Activated CD4-positive, alpha-beta T cell treated with anti-CD3 and anti-CD28 coated beads, Interleukin-2, amount 50 U/mL, for 1 hour (primary cell): Measurements from ENCODE around the gene SPAG16.
"Not testable (repeated sequence)": the region's sequence is repeated elsewhere in the genome, so short reads cannot be mapped to it uniquely, and the experiment has no call there.

Source experiments
- DNase-seq: peaks from one replicate; pipeline ENCODE4 v3.0.0-alpha.2; 2020

Gene SPAG16

DNA sequence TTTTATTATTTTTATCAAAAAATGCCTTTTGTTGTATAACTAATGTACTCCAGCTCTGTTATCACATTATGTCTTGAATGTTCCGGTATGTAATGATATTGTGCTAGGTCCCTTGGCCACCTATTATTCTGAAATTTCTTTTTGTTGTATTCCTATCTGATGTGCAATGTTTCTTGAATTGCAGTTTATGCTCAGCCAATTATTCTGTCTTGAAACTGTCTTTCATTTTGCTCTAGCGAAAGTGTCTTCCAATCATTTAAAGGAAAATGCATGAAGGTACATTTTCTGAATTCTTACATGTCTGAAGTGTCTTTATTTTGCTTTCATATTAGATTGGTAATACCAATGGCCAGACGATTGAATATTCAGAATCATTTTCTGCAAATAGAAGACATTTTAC, 277.5 kb downstream of the SPAG16 start:
- no peak for DNase-seq

GRCh38 chr2:213562539-213563180, 278.4 kb downstream of the SPAG16 start:
- no peak for DNase-seq

- no peak for DNase-seq
These were observed 282.6 kb downstream of the SPAG16 start for GRCh38 chr2:213566846-213567245.

DNA sequence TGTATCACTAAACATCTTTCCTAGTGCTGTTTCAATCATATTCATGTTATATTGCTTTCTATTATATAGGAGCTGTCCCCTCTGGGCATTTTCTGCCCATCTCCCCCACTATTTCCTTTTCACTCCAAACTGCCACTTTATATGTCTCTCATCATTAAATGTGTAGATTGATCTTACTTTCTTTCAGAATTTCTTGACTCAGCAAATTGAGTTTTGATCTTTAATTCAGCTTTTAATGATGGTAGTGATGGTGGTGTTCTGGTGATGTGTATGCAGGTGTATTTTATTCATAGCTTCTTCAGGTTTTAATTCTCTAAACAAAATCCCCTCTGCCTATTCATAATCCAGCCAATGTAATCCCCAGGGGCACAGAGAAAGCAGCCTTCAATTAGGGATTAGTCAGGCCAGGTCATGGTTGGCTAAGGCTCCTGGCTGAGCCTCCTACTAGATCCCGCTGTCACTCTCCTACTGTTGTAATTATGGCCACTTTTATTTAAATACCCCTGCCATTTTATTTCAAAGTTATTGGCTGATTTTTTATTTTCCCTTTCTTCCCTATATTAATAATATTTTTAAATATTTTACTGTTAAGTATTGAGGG, 325.4 kb downstream of the SPAG16 start:
- no peak for DNase-seq

DNA sequence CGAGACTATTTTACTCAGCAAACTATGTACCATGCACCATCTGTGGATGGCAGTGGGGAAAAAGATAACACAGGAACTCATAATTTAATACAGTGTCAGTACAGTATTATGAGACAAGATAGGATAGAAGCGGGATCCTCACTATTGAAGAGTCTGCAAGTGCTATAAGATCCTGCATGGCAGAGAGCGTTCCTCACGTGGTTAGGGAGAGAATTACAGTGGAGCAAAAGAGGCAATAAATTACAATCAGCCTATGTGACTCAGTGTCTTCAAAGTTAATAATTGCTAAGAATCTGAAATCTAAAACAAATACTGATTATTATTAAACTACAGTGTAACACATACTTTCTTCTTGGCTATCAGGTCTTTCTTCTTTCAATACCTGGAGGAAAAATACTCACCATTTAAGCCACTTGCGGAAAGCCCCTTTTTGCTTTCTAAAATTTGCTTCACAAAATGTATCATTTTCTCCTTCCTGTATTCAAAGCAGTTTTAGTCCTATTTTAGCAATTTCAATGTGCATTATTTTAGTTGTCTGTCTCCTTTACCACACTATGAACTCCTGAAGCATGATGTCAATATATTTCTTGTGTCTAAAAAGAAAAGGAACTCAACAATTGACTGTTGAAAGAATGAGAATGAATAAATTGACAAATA, 342.9 kb downstream of the SPAG16 start:
- no peak for DNase-seq

DNA sequence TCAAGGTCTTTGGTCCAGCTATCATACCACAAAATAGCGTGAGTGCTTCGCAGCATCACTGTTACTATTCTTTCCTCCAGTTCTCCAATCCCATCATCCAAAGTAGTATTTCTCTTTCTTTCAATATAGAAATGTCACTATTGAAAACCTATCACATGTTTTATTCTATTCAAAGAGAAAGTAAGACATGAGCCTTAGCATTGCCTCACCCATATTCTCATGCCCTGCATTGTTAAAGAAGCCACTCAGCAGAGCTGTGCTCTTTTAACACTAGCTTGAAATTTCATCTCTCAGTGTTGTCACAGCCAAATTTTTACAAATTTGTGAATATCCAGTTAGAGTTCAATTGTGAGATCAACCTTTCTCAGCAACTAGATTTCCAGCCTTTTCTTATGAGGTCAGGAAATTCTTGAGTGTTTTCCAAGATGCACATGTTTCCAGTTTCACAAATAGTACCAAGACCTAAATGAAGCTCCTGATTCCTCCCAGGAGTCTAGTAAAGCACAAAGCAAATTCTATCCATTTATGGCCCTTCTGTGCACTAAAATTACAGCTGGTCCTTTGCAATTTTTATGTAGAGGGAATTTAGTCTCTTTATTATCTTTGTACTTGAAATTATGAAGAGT, 343.7 kb downstream of the SPAG16 start:
- no peak for DNase-seq

DNA sequence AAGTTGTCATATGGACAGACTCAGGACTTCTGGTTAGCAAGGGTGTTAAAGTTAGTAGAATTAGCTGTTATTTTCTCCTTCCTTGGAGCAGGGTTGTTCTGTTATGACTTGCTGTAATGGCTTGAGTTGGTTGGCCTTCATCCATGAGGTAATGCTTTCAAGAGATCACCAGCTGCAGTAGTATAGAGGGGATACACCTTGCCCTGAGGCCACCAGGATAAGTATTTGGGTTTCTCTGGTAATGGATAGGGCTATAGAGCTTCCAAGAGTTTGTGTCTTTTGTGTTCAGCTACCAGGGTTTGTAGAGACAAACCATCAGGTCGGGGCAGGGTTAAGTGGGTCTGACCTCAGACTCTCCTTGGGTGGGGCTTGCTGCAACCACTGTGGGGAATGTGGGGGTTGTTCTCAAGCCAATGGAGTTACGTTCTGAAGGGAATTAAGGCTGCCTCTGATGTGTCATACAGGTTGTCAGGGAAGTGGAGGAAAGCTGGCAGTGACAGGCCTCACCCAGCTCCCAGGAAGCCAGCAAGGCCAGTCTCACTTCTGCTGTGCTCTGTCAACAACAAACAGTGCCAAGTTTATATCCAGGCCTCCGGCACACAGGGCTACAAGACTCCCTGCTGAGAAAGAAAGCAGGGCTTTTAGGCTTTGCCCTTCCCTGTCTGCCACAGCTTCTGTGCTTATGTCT, 356.6 kb downstream of the SPAG16 start:
- no peak for DNase-seq

- DNase-seq, result no peak
These were observed 360.7 kb downstream of the SPAG16 start for GRCh38 chr2:213644926-213645325.

GRCh38 chr2:213649176-213649575, 364.9 kb downstream of the SPAG16 start:
- no peak for DNase-seq

GRCh38 chr2:213664817-213665216, 380.6 kb downstream of the SPAG16 start:
- no peak for DNase-seq

DNA sequence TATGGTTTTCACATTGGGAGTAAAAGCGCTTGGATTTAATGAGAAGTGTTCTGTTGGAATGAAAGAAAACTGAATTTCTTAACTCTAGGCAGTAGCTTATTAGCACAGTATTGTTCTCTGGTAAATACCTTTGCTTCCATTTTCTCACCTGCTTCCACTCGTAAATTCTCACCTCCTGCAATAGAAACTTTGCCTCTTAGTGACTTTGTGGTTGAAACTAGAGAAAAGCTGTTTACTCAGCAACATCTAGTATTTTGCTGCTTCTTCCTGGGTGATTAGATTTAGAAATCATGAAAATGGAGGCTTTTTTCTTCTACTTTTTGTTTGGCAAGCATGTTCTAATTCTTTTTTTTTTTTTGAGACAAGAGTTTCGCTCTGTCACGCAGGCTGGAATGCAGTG, 385.4 kb downstream of the SPAG16 start:
- DNase-seq, result no peak

GRCh38 chr2:213678437-213679218, 394.4 kb downstream of the SPAG16 start:
- no peak for DNase-seq

DNA sequence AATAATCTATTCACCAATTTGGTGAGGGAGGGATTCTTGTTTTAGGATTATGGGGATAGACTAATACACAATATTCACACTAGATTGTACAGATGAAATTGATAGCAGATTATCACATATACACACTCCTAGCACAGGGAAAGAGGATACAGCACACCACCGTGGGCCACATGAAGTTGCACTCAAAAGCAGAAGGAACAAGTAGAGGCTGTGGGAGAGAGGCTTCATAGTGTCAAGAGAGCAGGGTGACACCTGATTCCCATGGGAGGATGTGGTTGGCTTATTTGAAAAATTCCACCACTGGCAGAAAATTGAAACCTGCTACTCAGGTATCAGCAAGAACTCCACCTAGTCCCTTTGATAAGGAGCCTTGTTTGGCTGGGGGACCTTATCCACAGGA, 395.6 kb downstream of the SPAG16 start:
- DNase-seq, result no peak

DNA sequence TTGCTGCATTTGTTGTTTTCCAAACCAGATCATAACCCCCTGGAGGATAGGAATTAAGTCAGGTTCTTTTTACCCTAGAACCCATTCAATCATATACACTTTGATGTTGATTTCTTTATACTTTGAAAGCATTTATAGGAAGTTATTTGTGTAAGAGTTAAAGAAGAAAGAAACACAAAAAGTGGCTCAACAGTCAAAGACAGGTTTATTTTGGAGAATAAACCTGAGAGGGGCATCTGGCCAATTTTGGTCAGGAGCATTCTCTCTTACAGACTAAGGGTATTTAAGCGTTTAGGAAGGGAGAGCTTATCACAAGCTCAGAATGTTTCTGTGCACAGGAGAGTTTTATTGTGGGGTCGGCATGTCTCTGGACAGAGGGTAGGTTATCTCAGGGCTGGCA, 398.0 kb downstream of the SPAG16 start:
- no peak for DNase-seq

GRCh38 chr2:213688133-213688532, 403.9 kb downstream of the SPAG16 start:
- DNase-seq, result no peak

GRCh38 chr2:213688825-213689224, 404.6 kb downstream of the SPAG16 start:
- DNase-seq, result not testable (repeated sequence)

- no peak for DNase-seq
These were observed 405.3 kb downstream of the SPAG16 start for GRCh38 chr2:213689585-213689984.

DNA sequence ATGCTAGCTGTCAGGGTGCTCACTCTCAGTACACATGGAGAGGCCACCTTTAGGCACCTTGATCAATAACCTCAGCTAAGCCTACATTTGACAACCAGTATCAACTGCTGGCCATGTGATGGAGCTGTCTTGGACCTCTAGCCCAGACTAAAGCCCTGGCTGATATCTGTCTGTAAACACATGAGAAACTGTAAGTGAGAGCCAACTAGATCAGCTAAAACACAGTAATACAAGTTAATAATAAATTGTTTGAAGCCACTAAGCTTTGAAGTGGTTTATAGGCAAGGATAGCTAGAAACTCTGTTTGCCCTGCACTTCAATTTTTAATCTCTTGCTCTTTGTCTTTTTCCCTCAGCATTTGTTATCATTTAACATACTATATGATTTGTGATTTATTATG, 407.1 kb downstream of the SPAG16 start:
- DNase-seq, result no peak

GRCh38 chr2:213696442-213696841, 412.2 kb downstream of the SPAG16 start:
- no peak for DNase-seq

- not testable (repeated sequence) for DNase-seq
These were observed 417.1 kb downstream of the SPAG16 start for GRCh38 chr2:213701365-213701764.

GRCh38 chr2:213703406-213704098, 419.3 kb downstream of the SPAG16 start:
- DNase-seq, result no peak

DNA sequence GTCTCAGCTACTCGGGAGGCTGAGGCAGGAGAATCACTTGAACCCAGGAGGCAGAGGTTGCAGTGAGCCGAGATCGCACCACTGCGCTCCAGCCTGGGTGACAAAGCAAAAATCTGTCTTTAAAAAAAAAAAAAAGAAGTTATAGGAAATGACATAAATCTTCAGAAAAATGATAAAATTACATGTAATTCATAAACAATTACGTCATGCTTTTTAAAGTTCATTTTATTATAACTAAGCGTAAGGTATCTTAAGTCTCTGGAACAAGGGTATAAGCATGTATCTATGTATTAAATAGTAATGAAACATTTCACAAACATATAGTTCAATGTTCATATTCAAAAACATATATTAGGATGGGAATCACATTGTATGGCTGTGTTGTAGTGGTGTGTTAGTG, 425.9 kb downstream of the SPAG16 start:
- no peak for DNase-seq
